Activated T-helper 1 cell treated with anti-CD3 and anti-CD28 coated beads, Interleukin-12 subunit alpha, Interleukin-12 subunit beta, Interleukin-2, Interleukin-4 antibody, amounts not matched to agents 30 ng/mL and 10 ng/mL and 1 ng/mL, durations not matched to agents 14 hours and 24 hours and 36 hours (primary cell): ENCODE data around the gene BIN1. TPM values are rescaled to one million over a fixed set of nuclear protein-coding genes. Genes with fewer than 3 reads are reported as not detected.

Source experiments
- DNase-seq: peaks from one replicate; pipeline ENCODE4 v3.0.0; 2021; ENCODE audit warnings: low spot score
- H3K27ac Mint-ChIP-seq: one replicate; pipeline ENCODE4 v1.8.0; 2021; ENCODE audit warnings: mild to moderate bottlenecking, mixed read lengths
- H3K27me3 Mint-ChIP-seq: one replicate; pipeline ENCODE4 v1.8.0; 2022; ENCODE audit warnings: mild to moderate bottlenecking, moderate library complexity, mixed read lengths; ENCODE audit not compliant: insufficient read depth
- H3K36me3 Mint-ChIP-seq: one replicate; pipeline ENCODE4 v1.8.0; 2021; ENCODE audit warnings: low read depth, mixed read lengths
- H3K4me1 Mint-ChIP-seq: one replicate; pipeline ENCODE4 v1.8.0; 2021; ENCODE audit warnings: low read depth, mixed read lengths
- H3K4me3 Mint-ChIP-seq: one replicate; pipeline ENCODE4 v1.8.0; 2021; ENCODE audit warnings: mild to moderate bottlenecking, moderate library complexity, mixed read lengths
- H3K9me3 Mint-ChIP-seq: one replicate; pipeline ENCODE4 v1.8.0; 2021; ENCODE audit warnings: mixed read lengths
- intact Hi-C: fragments of 100-400 bp; cut with micrococcal nuclease; formaldehyde crosslinking; loops from one replicate; pipeline ENCODE4 v1.15.1; 2024
- total RNA-seq: library from RNA; stranded (reverse); gene quantifications from 2 replicates; pipeline ENCODE4 v1.2.3, GENCODE V29; 2022

Gene BIN1
- total RNA-seq, 1 donor from 2014 or later = 41.9 TPM

DNA sequence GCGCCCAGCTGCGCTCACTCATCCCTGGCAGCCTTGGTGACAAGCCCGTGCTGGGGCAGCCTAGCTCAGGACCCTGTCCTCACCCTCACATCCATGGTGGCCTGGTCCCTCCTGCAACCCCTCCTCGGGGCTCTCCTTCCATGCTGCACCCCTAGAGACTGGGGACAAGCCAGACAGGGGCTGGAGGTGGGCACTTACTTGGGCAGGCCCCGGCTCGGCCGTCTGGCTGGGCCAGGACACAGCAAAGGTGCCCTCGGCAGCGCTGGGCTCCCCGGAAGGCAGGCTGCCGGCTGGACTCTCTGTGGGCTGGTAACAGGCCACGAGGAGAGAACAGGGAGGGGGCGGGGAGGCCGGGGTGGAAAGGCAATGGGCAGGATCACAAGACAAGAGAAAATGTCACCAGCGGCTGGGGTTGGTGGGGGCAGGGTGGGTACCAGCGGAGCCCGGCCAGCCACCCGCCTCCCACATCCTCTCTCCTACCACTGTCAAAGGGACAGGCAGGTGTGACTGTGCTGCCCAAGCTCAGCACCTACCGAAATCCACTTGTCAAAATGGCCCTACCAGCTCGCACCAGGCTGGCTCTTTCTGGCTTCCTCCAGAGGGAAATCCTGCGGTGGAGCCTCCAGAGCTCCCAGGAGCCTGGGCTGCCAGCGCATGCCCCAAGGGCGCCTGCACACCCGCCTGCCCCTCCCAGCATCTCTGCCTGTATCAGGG is 54.7 kb downstream of the BIN1 start:
- intact Hi-C loops = no loop called here

DNA sequence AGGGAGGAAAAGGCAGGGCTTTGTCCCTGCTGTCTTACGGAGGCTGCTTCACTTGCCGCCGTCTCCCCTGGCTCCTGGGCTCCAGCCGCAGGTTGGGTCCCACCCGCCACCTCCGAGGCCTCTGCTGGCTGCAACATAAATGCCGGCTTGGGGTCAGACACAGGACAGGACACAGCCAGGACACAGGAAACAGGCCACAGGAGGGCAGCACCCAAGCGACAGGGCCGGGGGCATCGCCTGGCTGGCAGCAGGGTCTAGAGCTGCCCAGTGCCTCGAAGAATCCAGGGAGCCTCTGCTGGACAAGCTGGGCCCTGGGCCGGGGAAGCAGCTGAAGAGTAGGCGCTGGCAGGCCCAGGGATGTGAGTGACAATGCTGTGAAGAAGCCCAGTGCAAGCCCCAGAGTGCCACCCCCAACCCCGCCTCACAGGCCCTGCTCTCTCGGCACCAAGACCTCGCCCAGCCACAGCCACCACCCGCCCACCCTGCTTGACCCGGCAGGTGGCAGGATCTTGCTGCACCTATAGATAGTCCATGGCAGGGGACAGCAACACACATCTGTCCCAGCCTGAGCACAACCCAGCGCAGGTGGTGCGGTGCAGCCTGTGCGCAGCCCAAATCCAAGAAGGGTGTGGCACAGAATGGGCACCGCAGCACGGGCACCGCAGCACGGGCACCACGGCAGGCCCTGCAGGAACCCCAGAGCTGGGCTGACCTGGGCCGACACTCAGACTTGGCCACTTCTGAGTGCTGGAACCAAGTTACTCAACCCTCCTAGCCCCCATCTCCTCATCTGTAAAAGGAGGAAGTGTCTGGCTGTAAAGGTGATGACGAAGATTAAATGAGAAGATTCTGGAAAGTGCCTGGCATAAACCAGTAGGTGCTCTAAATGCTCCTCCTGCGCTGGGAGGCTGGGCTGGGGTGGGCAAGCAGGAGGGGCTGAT is 55.6 kb downstream of the BIN1 start:
- no peak for DNase-seq
- peaks cover 8% of the 10 kb centered on the region for H3K36me3 Mint-ChIP-seq
- intact Hi-C loops = loop anchor here (2.0 kb wide), 1 partner anchor 79 kb away; no protein-coding TSS in a partner anchor
- no peak overlapping the region for H3K4me3 Mint-ChIP-seq
- H3K27ac Mint-ChIP-seq = no peak overlapping the region
- no peaks in the 10 kb centered on the region for H3K27me3 Mint-ChIP-seq
- H3K4me1 Mint-ChIP-seq = no peaks in the 10 kb centered on the region
- no peaks in the 10 kb centered on the region for H3K9me3 Mint-ChIP-seq

More for the DNA sequence above, 54.7 kb downstream of the BIN1 start:
- H3K36me3 Mint-ChIP-seq = peaks cover 10% of the 10 kb centered on the region
- no peaks in the 10 kb centered on the region for H3K9me3 Mint-ChIP-seq
- H3K27me3 Mint-ChIP-seq = no peaks in the 10 kb centered on the region
- no peak overlapping the region for H3K27ac Mint-ChIP-seq
- H3K4me1 Mint-ChIP-seq = no peaks in the 10 kb centered on the region
- DNase-seq = no peak
- H3K4me3 Mint-ChIP-seq = no peak overlapping the region

DNA sequence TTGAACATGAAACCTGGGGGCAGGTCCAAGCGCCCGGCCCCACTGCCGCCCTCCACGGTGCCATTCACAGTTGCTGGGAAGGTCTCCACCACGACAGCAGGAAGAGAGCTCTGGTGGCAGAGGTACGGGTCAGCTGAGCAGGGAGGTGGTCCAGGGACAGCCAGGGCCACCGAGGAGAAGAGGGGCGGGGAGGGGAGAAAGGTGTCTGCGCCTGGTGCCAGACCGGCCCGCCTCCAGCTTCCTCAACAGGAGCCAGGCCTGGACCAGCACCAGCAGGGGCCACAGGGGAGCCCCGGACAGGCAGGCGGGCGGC is 56.2 kb downstream of the BIN1 start:
- intact Hi-C loops = loop anchor here (2.0 kb wide), 1 partner anchor 78 kb away; no protein-coding TSS in a partner anchor
- no peak overlapping the region for H3K4me3 Mint-ChIP-seq
- no peak overlapping the region for H3K27ac Mint-ChIP-seq
- no peaks in the 10 kb centered on the region for H3K4me1 Mint-ChIP-seq
- no peaks in the 10 kb centered on the region for H3K27me3 Mint-ChIP-seq
- H3K9me3 Mint-ChIP-seq = no peaks in the 10 kb centered on the region
- DNase-seq = no peak
- H3K36me3 Mint-ChIP-seq = peaks cover 6% of the 10 kb centered on the region

DNA sequence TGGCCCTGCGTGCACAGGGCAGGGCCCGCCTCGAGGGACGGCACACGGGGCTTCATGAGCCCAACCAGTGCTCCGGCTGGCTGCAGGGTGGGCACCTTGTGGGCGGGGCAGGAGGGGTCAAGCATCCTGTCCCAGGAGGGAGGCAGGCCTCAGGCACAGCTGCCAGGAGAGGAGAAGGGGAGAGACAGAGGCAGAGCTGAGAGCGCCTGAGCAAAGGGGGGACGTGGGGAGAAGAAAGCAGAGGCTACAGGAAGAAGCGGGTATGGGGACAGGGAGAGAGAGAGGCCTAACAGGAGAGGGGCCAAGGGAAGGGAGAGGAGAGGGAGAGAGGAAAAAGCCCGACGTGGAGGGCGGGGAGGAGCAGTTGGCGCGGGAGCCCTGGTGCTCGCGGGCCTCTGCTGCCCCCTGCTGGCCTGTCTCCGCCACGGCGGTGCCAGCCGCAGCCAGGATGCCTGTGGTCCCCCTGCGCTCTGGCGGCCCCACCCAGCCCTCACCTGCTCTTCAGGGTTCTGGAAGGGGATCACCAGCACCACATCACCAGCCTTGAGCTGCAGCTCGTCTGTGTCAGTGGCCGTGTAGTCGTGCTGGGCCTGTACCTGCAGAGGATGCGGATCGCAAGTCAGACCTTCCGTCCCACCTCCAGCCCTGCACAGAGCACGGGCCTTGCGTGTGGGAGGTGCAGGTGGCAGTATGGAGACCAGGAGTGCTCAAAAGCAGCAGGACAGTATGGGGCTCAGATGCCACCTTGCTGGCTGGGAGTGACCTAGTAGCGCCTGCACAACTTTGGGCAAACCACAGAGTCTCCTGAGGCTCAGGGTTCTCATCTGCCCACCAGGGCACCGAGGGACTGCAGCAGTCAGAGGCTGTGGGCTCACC is 56.8 kb downstream of the BIN1 start:
- Mint-ChIP-seq H3K4me1 (no peaks in the 10 kb centered on the region), H3K27me3 (no peaks in the 10 kb centered on the region), H3K36me3 (peaks cover 6% of the 10 kb centered on the region), H3K27ac (no peak overlapping the region), H3K9me3 (no peaks in the 10 kb centered on the region), H3K4me3 (no peak overlapping the region)
- peak; percentile 40 for DNase-seq
- intact Hi-C loops = loop anchor here (2.0 kb wide), 1 partner anchor 77 kb away; no protein-coding TSS in a partner anchor

DNA sequence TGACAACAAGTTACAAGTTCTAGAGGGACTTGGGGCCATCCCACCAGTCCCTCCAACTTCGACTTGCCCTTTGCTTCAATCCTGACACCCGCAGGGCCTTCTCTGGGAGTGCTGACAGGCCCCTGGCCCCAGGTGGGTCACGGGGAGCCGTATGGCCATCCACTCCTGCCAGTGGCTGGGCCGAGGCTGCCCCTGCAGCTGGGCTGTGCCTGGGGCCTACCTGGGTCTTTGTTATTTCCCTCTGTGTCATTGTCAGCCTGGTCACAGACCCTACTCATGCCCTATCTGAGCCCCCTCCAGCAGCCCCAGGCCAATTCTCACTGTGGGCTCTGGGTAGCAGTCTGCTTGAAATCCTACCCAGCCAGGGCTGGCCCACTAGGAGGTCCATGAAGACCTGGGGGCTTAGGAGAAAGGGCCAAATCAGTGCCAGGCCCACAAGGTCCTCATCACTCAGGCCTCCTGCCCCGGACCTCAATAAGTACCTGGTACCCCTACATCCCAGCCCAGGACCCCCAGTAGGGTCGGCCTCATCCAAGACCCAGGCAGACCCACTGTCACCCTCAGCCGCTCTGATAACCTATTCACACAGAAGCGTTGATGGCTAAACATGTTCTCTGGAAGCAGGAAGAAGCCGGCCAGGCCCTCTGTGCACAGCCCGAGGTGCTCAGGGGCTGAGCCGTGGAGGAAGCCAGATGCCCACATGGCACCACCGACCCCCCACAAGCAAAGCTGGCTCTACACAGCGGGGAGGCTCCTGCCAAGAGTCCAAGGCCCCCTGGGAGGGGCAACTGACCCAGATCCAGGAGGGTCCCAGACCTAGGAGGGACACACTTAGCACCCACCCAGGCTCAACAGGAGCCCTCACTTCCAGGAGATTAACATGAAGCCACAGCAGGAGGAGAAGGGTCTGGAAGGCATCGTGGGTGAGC is 57.7 kb downstream of the BIN1 start:
- no peaks in the 10 kb centered on the region for H3K9me3 Mint-ChIP-seq
- no peaks in the 10 kb centered on the region for H3K4me1 Mint-ChIP-seq
- no peaks in the 10 kb centered on the region for H3K27me3 Mint-ChIP-seq
- H3K27ac Mint-ChIP-seq = no peak overlapping the region
- intact Hi-C loops = no loop called here
- DNase-seq = no peak
- no peak overlapping the region for H3K4me3 Mint-ChIP-seq
- H3K36me3 Mint-ChIP-seq = peaks cover 6% of the 10 kb centered on the region

DNA sequence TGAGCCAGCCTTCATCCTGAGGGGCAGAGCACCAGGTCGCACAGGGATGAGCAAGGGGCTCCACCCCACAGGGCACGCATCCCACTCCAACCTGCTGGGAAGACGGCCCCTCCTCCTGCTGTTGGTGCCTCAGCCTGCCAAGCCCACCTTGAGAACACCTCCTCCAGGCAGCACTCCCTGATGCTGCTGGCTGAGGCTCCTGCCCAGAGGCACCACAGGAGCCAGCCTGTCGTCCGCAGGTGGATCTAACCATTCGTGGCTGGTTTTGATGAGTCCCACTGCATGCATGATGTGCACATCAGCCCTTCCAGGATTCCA is 58.4 kb downstream of the BIN1 start:
- no peaks in the 10 kb centered on the region for H3K9me3 Mint-ChIP-seq
- no peak overlapping the region for H3K27ac Mint-ChIP-seq
- H3K4me1 Mint-ChIP-seq = no peaks in the 10 kb centered on the region
- intact Hi-C loops = no loop called here
- no peaks in the 10 kb centered on the region for H3K27me3 Mint-ChIP-seq
- H3K4me3 Mint-ChIP-seq = no peak overlapping the region
- H3K36me3 Mint-ChIP-seq = peaks cover 6% of the 10 kb centered on the region
- no peak for DNase-seq

DNA sequence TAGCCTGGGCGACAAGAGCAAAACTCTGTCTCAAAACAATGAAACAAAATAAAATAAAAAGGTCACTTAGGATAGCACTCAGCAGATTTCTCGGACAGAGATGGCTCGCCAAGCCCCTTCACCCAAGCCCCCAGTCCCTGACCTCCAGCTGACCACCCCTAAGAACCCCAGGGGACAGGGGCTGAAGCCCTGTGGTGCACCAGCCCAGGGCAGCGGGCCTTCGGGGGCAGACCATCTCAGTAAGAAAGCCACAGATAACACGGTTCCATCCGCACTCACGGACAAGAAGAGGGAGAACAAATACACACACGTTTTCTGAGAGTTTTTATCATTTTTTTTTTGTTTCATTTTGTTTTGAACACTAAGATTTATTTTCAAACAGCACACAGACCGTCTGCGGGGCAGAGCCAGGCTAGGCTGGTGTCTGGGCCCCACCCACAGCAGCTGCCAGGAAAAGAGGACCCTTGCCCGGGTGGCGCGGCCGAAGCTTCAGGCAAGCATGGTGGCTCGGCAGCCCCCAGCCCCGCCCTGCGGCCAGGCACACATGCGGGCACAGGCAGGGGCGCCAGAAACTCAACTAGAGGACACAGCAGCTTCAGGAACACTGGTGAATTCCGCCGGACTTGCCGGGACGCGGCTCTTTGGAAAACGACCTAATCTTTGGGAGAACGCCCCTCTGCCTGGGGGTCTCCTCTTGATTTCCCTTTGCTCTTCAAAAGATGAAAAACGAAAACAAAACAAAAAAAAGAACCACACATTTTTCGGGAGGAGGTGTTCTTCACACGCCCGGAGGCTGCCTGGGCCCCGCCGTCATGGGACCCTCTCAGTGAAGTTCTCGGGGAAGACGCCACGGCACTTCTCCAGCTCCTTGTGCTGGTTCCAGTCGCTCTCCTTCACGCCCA is 59.0 kb downstream of the BIN1 start:
- DNase-seq = no peak
- intact Hi-C loops = no loop called here
- H3K36me3 Mint-ChIP-seq = peaks cover 6% of the 10 kb centered on the region
- H3K4me1 Mint-ChIP-seq = no peaks in the 10 kb centered on the region
- H3K9me3 Mint-ChIP-seq = no peaks in the 10 kb centered on the region
- no peak overlapping the region for H3K27ac Mint-ChIP-seq
- H3K27me3 Mint-ChIP-seq = no peaks in the 10 kb centered on the region
- no peak overlapping the region for H3K4me3 Mint-ChIP-seq

DNA sequence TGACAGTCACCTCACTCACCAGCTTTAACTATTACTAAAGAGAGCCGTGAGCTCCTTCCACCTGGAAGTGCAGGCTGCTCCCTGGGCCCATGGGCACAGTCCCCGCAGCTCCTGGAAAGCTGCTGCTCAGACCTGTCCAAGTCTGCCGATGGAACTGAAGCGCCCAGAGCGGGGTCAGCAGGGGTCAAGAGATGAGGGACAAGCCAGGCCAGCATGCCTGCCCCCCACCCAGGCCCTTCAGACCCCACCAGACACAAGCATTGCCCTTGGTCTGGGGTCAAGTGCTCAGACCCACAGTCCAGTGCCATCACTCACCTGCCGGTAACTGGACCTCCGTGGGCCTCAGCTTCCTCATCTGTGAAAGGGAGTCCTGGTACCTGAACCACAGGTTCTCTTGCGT is 59.9 kb downstream of the BIN1 start:
- Mint-ChIP-seq H3K27me3 (no peaks in the 10 kb centered on the region), H3K4me1 (no peaks in the 10 kb centered on the region), H3K27ac (no peak overlapping the region), H3K4me3 (no peak overlapping the region), H3K36me3 (peaks cover 6% of the 10 kb centered on the region), H3K9me3 (no peaks in the 10 kb centered on the region)
- no peak for DNase-seq
- intact Hi-C loops = no loop called here

DNA sequence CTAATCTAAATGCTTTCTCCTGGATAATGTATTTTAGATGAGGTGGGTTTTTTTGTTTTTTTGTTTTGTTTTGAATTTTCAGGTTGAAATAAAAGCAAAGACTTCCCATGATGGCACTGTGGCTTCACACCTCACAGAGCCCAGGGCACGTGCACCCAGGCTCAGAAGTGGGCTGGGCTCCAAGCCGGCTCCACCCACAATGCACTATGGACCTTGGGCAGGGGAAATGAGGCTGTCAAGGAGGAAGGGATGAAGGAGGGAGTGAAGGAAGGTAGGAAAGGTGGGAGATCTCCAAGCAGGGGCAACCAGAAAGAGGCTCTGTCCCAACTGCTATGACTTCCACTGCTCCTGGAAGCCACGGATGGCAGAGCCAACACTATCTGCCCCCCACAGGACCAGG is 60.4 kb downstream of the BIN1 start:
- intact Hi-C loops = no loop called here
- H3K27me3 Mint-ChIP-seq = no peaks in the 10 kb centered on the region
- H3K4me3 Mint-ChIP-seq = no peak overlapping the region
- H3K27ac Mint-ChIP-seq = no peak overlapping the region
- no peak for DNase-seq
- H3K9me3 Mint-ChIP-seq = no peaks in the 10 kb centered on the region
- H3K4me1 Mint-ChIP-seq = no peaks in the 10 kb centered on the region
- peaks cover 6% of the 10 kb centered on the region for H3K36me3 Mint-ChIP-seq

DNA sequence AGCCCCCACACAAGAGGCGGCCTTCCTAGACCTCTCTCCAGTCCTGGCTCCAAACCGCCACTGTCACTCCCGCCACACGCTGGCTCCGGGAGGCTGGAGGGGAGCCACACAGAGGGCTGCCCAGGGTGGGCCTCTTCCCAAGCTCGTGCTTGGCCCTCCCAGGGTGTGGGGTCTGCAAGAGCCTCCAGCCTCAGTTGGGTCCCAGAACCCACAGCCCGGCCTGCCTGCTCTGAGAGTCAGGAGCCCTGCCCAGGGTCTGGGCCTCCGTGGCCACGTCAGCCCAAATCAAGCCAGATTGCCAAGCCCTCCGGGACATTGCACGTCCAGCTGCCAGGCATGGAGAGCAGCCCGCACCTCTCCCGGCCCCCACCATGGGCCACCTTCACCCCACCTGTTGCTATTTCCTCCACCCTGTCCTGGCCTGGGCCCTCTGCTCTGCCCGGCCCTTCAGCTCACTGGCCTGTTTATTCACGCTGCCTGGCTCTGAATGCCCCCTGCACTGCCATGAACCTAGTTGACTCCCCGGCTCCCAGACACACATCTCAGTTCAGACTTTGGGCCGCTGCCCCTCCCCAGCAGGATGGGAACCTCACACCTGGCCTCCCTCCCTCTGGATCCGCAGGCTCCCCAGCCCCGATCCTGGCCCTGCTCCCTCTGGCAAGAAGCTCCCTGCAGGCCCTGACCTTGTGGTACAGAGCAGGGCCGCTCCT is 61.0 kb downstream of the BIN1 start:
- no peak for DNase-seq
- Mint-ChIP-seq H3K27me3 (no peaks in the 10 kb centered on the region), H3K4me3 (no peak overlapping the region), H3K36me3 (peaks cover 6% of the 10 kb centered on the region), H3K27ac (no peak overlapping the region), H3K9me3 (no peaks in the 10 kb centered on the region), H3K4me1 (no peaks in the 10 kb centered on the region)
- intact Hi-C loops = no loop called here
